Endothelial cell of umbilical vein (primary cell): ENCODE measurements around the gene SQOR. TPM values are rescaled to one million over a fixed set of nuclear protein-coding genes. Genes with fewer than 3 reads are reported as not detected.

ENCODE experiments used
- BruUV-seq: library from RNA; stranded (reverse); fragments of 400-500 nt; replicated peaks from 2 replicates; lab custom pipeline; 2021; lab: Mats Ljungman, UMichigan
- CTCF ChIA-PET: fragments of 300-600, 350-600 bp; sonication (Branson Sonifier 250); formaldehyde crosslinking; loops from one replicate; lab custom pipeline; 2021; ENCODE audit warnings: antibody characterized with exemption, inconsistent platforms; lab: Charles Lee
- POLR2A ChIA-PET: fragments of 300-600, 350-600 bp; sonication (Branson Sonifier 250); formaldehyde crosslinking; loops from one replicate; lab custom pipeline; 2021; ENCODE audit warnings: antibody characterized with exemption, inconsistent platforms; lab: Charles Lee
- DNase-seq: peaks from one replicate; pipeline ENCODE4 v3.0.0-alpha.2; 2011; ENCODE audit warnings: low read depth, low spot score
- FAIRE-seq: peaks from 2 replicates; lab custom pipeline; 2011; peaks lifted over from hg19 to GRCh38; lab: Jason Lieb, UNC
- H2AFZ ChIP-seq: 2 replicates; pipeline ENCODE4 v1.6.0; 2012; ENCODE audit warnings: low read depth, low read length, control low read depth, inconsistent platforms
- H3K27ac ChIP-seq: 2 replicates; pipeline ENCODE4 v1.5.1; 2011; ENCODE audit warnings: low read depth, mild to moderate bottlenecking, control low read depth, low read length, moderate library complexity; ENCODE audit not compliant: insufficient read depth
- H3K27me3 ChIP-seq, 2 experiments: 2 replicates each; pipeline versions ENCODE4 v1.6.0 to v1.6.1; 2011; ENCODE audit warnings: low read length in 2 of 2, mixed read lengths in 1 of 2; ENCODE audit not compliant: control insufficient read depth in 2 of 2, insufficient read depth in 2 of 2
- H3K36me3 ChIP-seq, 2 experiments: 2 replicates in 1 of 2; 3 replicates in 1 of 2; pipeline ENCODE4 v1.5.1; 2011; ENCODE audit warnings: low read length in 2 of 2, mild to moderate bottlenecking in 1 of 2, moderate library complexity in 1 of 2; ENCODE audit not compliant: control insufficient read depth in 2 of 2, insufficient read depth in 2 of 2; ENCODE audit errors: extremely low read depth in 1 of 2
- H3K4me1 ChIP-seq: 3 replicates; pipeline ENCODE4 v1.5.1; 2011; ENCODE audit warnings: mild to moderate bottlenecking, low read length; ENCODE audit not compliant: control insufficient read depth, insufficient read depth; ENCODE audit errors: extremely low read depth
- H3K4me2 ChIP-seq: 2 replicates; pipeline ENCODE4 v1.6.1; 2011; ENCODE audit warnings: low read length, control low read depth, mixed read lengths; ENCODE audit not compliant: insufficient read depth
- H3K4me3 ChIP-seq, 3 experiments: fragments of 200-600 bp in 1 of 3; sonication (generic), shearing (Covaris generic) in 1 of 3; replicated peaks in 1 of 3; 2 replicates each; pipeline ENCODE4 v1.5.1; 2011 to 2016; ENCODE audit warnings: control low read depth in 3 of 3, low read length in 3 of 3, mild to moderate bottlenecking in 2 of 3, inconsistent platforms in 1 of 3, low read depth in 1 of 3, moderate library complexity in 1 of 3; ENCODE audit not compliant: insufficient read depth in 1 of 3
- H3K79me2 ChIP-seq: 2 replicates; pipeline ENCODE4 v1.6.0; 2012; ENCODE audit warnings: low read length, inconsistent platforms; ENCODE audit not compliant: control insufficient read depth, insufficient read depth
- H3K9ac ChIP-seq: replicated peaks from 2 replicates; pipeline ENCODE3; 2011; ENCODE audit warnings: low read length, control low read depth; ENCODE audit not compliant: insufficient read depth; ENCODE audit errors: extremely low read depth
- H3K9me1 ChIP-seq: replicated peaks from 3 replicates; pipeline ENCODE4 v1.6.0; 2011; ENCODE audit warnings: mild to moderate bottlenecking, low read length; ENCODE audit not compliant: control insufficient read depth, insufficient read depth; ENCODE audit errors: extremely low read depth
- H3K9me3 ChIP-seq: replicated peaks from 2 replicates; pipeline ENCODE4 v1.5.1; 2012; ENCODE audit warnings: low read length, inconsistent platforms; ENCODE audit not compliant: control insufficient read depth, insufficient read depth
- H4K20me1 ChIP-seq: replicated peaks from 2 replicates; pipeline ENCODE3; 2011; ENCODE audit warnings: mild to moderate bottlenecking, low read length; ENCODE audit not compliant: control insufficient read depth, insufficient read depth; ENCODE audit errors: extremely low read depth
- EZH2 ChIP-seq: IDR thresholded peaks from 2 replicates; pipeline ENCODE4 v1.6.1; 2012; ENCODE audit warnings: borderline replicate concordance, low read depth, mild to moderate bottlenecking, moderate library complexity, low read length, inconsistent platforms; ENCODE audit not compliant: severe bottlenecking
- FOS ChIP-seq: IDR thresholded peaks from 2 replicates; pipeline ENCODE4 v1.6.1; 2011; ENCODE audit warnings: mild to moderate bottlenecking, low read length, moderate library complexity, borderline replicate concordance; ENCODE audit not compliant: insufficient read depth
- GATA2 ChIP-seq: IDR thresholded peaks from 2 replicates; pipeline ENCODE4 v1.7.0; 2011; ENCODE audit warnings: low read depth, mild to moderate bottlenecking, moderate library complexity, mixed read lengths, low read length; ENCODE audit not compliant: insufficient read length, insufficient read depth
- JUN ChIP-seq: IDR thresholded peaks from 2 replicates; pipeline ENCODE4 v1.6.1; 2011; ENCODE audit warnings: borderline replicate concordance, low read depth; ENCODE audit not compliant: insufficient read length, insufficient read depth
- MYC ChIP-seq: IDR thresholded peaks from one replicate; pipeline ENCODE4 v1.6.1; 2011; ENCODE audit warnings: mild to moderate bottlenecking, low read depth, low read length
- POLR2A ChIP-seq: IDR thresholded peaks from 2 replicates; pipeline ENCODE4 v1.6.1; 2012; ENCODE audit warnings: low read depth, mild to moderate bottlenecking, control low read depth, low read length
- POLR2AphosphoS5 ChIP-seq: IDR thresholded peaks from 2 replicates; pipeline ENCODE4 v1.6.1; 2012; ENCODE audit warnings: low read depth, mild to moderate bottlenecking, control low read depth, low read length, moderate library complexity; ENCODE audit not compliant: insufficient read depth
- dilution Hi-C: fragments of 300-500 bp; cut with MboI; formaldehyde crosslinking; loops from one replicate; pipeline ENCODE4 v1.15.0; 2019; ENCODE audit warnings: low sequenced_read_pairs; ENCODE audit not compliant: extremely low pct_ligation_motif_present
- intact Hi-C: fragments of 100-400 bp; cut with micrococcal nuclease; formaldehyde crosslinking; loops from one replicate; pipeline ENCODE4 v1.10.0; 2022
- polyA plus RNA-seq, 4 experiments: library from polyadenylated mRNA; depleted of rRNA in 3 of 4; stranded (reverse) in 3 of 4; unstranded in 1 of 4; fragments of >200 nt; gene quantifications; 2 replicates each; pipeline versions ENCODE4 v1.2.1 to v1.2.3, GENCODE V29; 2011 to 2012; ENCODE audit warnings: missing spikeins in 1 of 4
- total RNA-seq: library from RNA; stranded (reverse); gene quantifications from 2 replicates; pipeline ENCODE4 v1.2.3, GENCODE V29; 2021
- TF ChIP-seq, protein P1 (sequence below), 2 donors: IDR thresholded peaks; 1 replicate in 1 of 2; 2 replicates in 1 of 2; pipeline ENCODE4 v1.5.1; 2011; ENCODE audit warnings: low read length in 2 of 2, mild to moderate bottlenecking in 2 of 2, moderate library complexity in 2 of 2, control low read depth in 1 of 2, inconsistent platforms in 1 of 2, low read depth in 1 of 2; ENCODE audit not compliant: insufficient read depth in 1 of 2; ENCODE audit errors: extremely low read depth in 1 of 2
- TF ChIP-seq, protein P2 (sequence below): IDR thresholded peaks from 2 replicates; pipeline ENCODE4 v1.6.1; 2011; ENCODE audit not compliant: insufficient read depth, insufficient read length

The SQOR gene
- total and polyA plus RNA-seq, 2 donors (not counting 3 experiments of a cell fraction or from before 2014, with no cell fraction given): 12.9 to 17.9 TPM

DNA sequence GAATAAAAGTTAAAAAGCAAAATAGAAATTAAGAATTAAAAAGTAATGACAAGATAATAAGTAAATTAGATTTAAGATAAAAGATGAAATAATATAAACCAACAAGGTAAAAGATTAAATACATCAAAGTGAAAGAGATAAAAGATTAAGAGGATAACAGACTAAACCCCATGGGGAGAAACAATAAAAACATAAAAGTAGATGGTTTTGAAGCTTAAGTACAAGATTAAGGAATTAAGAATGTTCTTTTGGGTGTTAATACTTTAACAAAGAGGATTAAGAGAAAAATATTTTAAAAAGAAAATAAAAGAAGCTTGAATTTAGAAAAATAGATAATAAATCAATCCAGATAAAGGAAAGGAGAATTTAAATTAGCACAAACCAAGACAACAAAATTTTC, 85.4 kb downstream of the SQOR start:
- dilution Hi-C loops: no loop called here
- H3K4me3 ChIP-seq: no peak overlapping the region
- no peaks in the 10 kb centered on the region for H4K20me1 ChIP-seq
- no peaks in the 10 kb centered on the region for H3K79me2 ChIP-seq
- no peaks in the 10 kb centered on the region for H3K9me3 ChIP-seq
- H3K9me1 ChIP-seq: no peaks in the 10 kb centered on the region
- ChIA-PET POLR2A (no interaction called here), CTCF (interaction anchor here (1.0 to 2.0 kb wide), 2 partner anchors 15 to 76 kb away, joined by 5 to 6 read pairs; no protein-coding TSS in a partner anchor)
- no peak for TF ChIP-seq POLR2AphosphoS5
- TF ChIP-seq MYC: no peak
- TF ChIP-seq EZH2: no peak
- H3K4me1 ChIP-seq: peaks cover under 1% of the 10 kb centered on the region
- H3K27ac ChIP-seq: no peak overlapping the region
- intact Hi-C loops: no loop called here
- no peak for DNase-seq
- no peak overlapping the region for H3K4me2 ChIP-seq
- H2AFZ ChIP-seq: no peak overlapping the region
- no peak for FAIRE-seq
- peaks cover 7 to 8% of the 10 kb centered on the region in 2 experiments for H3K27me3 ChIP-seq
- H3K9ac ChIP-seq: no peak overlapping the region
- H3K36me3 ChIP-seq: no peaks in the 10 kb centered on the region
- BruUV-seq: no TSS peak

DNA sequence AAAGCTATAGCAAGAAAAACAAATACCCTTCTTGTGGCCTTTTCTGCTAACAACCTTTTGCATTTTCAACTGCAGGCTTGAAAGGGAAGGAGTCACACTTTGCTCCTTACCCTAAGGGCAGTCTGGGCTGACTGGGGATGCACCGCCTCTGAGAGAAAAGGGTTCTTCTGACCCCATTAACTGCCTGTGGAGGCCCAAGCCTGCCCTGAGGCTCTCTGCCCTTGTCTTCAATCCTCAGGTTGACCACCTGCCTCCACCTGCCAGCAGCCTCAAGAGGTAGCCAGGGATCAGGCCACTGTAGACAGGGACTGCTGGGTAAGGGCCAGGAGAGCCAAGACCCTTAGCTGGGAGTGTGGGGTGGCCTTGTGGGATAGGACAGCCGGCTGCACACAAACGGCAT, 93.8 kb downstream of the SQOR start:
- intact Hi-C loops: no loop called here
- BruUV-seq: no TSS peak
- Histone ChIP-seq H3K27ac (no peak overlapping the region), H2AFZ (no peak overlapping the region), H3K4me2 (no peak overlapping the region), H3K27me3 (peaks cover 0 to 3% of the 10 kb centered on the region in 2 experiments), H3K9me1 (no peaks in the 10 kb centered on the region), H3K9ac (no peak overlapping the region), H3K4me1 (no peaks in the 10 kb centered on the region), H3K79me2 (no peaks in the 10 kb centered on the region), H4K20me1 (no peaks in the 10 kb centered on the region), H3K36me3 (no peaks in the 10 kb centered on the region), H3K9me3 (no peaks in the 10 kb centered on the region), H3K4me3 (no peak overlapping the region)
- TF ChIP-seq POLR2A: no peak
- no peak for TF ChIP-seq JUN
- TF ChIP-seq FOS: no peak
- TF ChIP-seq MYC: no peak
- TF ChIP-seq POLR2AphosphoS5: no peak
- no peak for TF ChIP-seq GATA2
- TF ChIP-seq, protein P1, sequence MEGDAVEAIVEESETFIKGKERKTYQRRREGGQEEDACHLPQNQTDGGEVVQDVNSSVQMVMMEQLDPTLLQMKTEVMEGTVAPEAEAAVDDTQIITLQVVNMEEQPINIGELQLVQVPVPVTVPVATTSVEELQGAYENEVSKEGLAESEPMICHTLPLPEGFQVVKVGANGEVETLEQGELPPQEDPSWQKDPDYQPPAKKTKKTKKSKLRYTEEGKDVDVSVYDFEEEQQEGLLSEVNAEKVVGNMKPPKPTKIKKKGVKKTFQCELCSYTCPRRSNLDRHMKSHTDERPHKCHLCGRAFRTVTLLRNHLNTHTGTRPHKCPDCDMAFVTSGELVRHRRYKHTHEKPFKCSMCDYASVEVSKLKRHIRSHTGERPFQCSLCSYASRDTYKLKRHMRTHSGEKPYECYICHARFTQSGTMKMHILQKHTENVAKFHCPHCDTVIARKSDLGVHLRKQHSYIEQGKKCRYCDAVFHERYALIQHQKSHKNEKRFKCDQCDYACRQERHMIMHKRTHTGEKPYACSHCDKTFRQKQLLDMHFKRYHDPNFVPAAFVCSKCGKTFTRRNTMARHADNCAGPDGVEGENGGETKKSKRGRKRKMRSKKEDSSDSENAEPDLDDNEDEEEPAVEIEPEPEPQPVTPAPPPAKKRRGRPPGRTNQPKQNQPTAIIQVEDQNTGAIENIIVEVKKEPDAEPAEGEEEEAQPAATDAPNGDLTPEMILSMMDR (IDR thresholded peaks at IDR 0.05; ENCODE audit: extremely low read depth in 1 of 2, insufficient read depth in 1 of 2, low read depth in 1 of 2, low read length in 2 of 2): no peak
- TF ChIP-seq, protein P2, sequence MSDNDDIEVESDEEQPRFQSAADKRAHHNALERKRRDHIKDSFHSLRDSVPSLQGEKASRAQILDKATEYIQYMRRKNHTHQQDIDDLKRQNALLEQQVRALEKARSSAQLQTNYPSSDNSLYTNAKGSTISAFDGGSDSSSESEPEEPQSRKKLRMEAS: no peak
- TF ChIP-seq EZH2: no peak
- FAIRE-seq (no peak), DNase-seq (no peak)
- dilution Hi-C loops: no loop called here
- ChIA-PET CTCF (no interaction called here), POLR2A (no interaction called here)
